Cardiac fibroblast (primary cell): ENCODE data around the gene AOC3.
"Not testable (repeated sequence)": the region's sequence is repeated elsewhere in the genome, so short reads cannot be mapped to it uniquely, and the experiment has no call there.

ENCODE experiments used
- DNase-seq, 2 donors: peaks; one replicate each; pipeline versions ENCODE4 v3.0.0 to v3.0.0-alpha.2; 2010; ENCODE audit warnings: low read depth in 2 of 2
- H3K4me3 ChIP-seq, 2 donors: replicated peaks in 1 of 2; 1 replicate in 1 of 2; 2 replicates in 1 of 2; pipeline ENCODE4 v1.5.1; 2011; ENCODE audit warnings: low read depth in 2 of 2, low read length in 2 of 2, mild to moderate bottlenecking in 2 of 2, moderate library complexity in 1 of 2
- TF ChIP-seq, protein P1 (sequence below): IDR thresholded peaks from one replicate; pipeline ENCODE4 v1.5.1; 2011; ENCODE audit warnings: low read depth, mild to moderate bottlenecking, low read length, inconsistent platforms

The AOC3 gene

DNA sequence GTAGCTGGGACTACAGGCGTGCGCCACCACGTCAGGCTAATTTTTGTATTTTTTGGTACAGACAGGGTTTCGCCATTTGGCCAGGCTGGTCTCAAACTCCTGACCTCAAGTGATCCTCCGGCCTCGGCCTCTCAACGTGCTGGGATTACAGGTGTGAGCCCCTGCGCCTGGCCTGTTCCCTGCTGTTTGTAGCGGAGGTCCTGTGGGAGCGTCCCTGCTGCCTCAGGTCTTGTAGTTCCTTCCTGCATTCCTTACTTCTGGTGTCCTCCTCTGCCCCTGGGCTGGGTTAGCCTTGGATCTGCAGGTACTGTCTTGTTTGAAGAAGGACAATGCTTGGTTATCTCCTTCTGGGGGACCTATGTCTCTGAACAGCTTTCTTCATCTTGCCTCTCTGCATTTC, 26.0 kb downstream of the AOC3 start:
- DNase-seq = no peak
- no peak overlapping the region for H3K4me3 ChIP-seq
- TF ChIP-seq, protein P1, sequence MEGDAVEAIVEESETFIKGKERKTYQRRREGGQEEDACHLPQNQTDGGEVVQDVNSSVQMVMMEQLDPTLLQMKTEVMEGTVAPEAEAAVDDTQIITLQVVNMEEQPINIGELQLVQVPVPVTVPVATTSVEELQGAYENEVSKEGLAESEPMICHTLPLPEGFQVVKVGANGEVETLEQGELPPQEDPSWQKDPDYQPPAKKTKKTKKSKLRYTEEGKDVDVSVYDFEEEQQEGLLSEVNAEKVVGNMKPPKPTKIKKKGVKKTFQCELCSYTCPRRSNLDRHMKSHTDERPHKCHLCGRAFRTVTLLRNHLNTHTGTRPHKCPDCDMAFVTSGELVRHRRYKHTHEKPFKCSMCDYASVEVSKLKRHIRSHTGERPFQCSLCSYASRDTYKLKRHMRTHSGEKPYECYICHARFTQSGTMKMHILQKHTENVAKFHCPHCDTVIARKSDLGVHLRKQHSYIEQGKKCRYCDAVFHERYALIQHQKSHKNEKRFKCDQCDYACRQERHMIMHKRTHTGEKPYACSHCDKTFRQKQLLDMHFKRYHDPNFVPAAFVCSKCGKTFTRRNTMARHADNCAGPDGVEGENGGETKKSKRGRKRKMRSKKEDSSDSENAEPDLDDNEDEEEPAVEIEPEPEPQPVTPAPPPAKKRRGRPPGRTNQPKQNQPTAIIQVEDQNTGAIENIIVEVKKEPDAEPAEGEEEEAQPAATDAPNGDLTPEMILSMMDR = no peak

GRCh38 chr17:42878123-42878880, 27.3 kb downstream of the AOC3 start:
- TF ChIP-seq, protein P1 = no peak
- no peak for DNase-seq

GRCh38 chr17:42878924-42879595, 28.1 kb downstream of the AOC3 start:
- TF ChIP-seq, protein P1 = no peak
- no peak for DNase-seq
- H3K4me3 ChIP-seq = no peak overlapping the region

More at GRCh38 chr17:42878123-42878880, 27.3 kb downstream of the AOC3 start:
- H3K4me3 ChIP-seq = no peak overlapping the region

GRCh38 chr17:42879596-42879985, 28.6 kb downstream of the AOC3 start:
- peak; percentile 25 to 57 for DNase-seq
- no peak overlapping the region for H3K4me3 ChIP-seq
- TF ChIP-seq, protein P1 = no peak

GRCh38 chr17:42880776-42881310, 29.8 kb downstream of the AOC3 start:
- H3K4me3 ChIP-seq = no peak overlapping the region
- no peak for DNase-seq
- TF ChIP-seq, protein P1 = no peak

DNA sequence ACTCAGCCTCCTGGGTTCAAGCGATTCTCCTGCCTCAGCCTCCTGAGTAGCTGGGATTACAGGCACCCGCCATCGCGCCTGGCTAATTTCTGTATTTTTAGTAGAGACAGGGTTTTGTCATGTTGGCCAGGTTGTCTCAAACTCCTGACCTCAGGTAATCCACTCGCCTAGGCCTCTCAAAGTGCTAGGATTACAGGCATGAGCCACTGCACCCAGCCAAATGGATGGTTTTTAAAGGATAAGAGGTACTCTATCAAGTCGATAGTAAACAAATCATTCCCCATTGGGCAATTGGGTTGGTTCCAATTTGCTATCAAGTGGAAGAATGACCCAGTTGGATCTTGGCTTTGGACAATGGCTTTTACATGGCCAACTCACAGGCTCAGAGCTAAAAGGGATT, 30.7 kb downstream of the AOC3 start:
- not testable (repeated sequence) for H3K4me3 ChIP-seq, DNase-seq

DNA sequence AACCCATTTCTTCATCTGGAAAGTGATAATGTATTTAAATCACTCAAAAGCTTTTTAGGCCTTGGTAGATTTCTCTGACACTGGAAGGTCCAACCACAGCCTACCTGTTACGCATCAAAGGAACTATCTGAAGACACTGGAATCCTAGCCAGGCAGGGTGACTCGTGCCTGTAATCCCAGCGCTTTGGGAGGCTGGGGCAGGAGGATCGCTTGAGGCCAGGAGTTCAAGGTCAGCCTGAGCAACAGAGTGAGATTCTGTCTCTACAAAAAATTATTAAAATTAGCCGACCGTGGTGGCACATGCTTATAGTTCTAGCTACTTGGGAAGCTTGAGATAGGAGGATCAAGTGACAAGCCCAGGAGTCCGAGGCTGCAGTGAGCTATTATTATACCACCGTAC, 31.2 kb downstream of the AOC3 start:
- TF ChIP-seq, protein P1 = no peak
- H3K4me3 ChIP-seq = no peak overlapping the region
- no peak for DNase-seq
